ENCODE measurements around the gene NOLC1.

GRCh38 chr10:102120142-102120990 lies 31.8 kb upstream of the NOLC1 start, which contains the start of gene LDB1:
- TF ChIP-seq GTF2F1 (IDR thresholded peaks at IDR 0.05; ENCODE audit: low read length) = no peak
- no peak for TF ChIP-seq ZNF530 (CRISPR knock-in tag; IDR thresholded peaks at IDR 0.05; ENCODE audit: low read depth)
- no peak for TF ChIP-seq GLMP (CRISPR knock-in tag; IDR thresholded peaks at IDR 0.05; ENCODE audit: borderline replicate concordance)

Measured in HepG2 (cell line).